Measurements from ENCODE around the gene REST.

Gene REST

DNA sequence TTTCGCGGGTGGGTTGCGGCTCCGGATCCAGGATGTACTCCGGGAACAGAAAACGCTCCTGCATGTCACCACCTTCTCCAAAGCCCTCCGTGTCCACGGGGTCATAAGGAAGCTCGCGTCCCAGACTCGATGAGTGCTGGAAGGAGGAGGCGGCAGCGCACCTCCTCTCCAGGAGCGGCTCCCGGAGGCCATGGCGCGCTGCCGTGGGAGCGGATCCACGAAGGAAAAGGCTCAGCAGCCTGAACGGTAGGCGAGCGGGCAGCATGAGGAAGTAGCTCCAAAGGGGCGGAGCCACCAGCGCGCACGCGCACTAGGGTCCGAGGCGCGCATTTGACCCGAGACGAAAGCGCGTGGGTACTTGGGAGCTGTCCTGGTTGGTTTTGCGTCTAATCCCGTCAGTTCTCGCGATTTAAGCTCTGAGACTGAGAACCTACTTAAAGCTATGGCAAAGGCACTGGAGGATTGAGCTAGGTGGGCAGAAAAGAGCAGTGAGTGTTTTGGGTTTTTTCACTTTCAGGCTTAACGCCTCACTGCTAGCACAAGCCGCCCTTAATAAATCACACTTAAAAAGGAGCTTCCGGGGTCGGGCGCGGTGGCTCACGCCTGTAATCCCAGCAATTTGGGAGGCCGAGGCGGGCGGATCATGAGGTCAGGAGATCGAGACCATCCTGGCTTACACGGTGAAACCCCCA is 69.8 kb downstream of the REST start, which contains the start of gene NOA1:
NOA1 (minus strand) TSS at position 286 of the 692 bp plus-strand sequence; CDS start at position 265, 21 bp downstream.
- no peak for FAIRE-seq

DNA sequence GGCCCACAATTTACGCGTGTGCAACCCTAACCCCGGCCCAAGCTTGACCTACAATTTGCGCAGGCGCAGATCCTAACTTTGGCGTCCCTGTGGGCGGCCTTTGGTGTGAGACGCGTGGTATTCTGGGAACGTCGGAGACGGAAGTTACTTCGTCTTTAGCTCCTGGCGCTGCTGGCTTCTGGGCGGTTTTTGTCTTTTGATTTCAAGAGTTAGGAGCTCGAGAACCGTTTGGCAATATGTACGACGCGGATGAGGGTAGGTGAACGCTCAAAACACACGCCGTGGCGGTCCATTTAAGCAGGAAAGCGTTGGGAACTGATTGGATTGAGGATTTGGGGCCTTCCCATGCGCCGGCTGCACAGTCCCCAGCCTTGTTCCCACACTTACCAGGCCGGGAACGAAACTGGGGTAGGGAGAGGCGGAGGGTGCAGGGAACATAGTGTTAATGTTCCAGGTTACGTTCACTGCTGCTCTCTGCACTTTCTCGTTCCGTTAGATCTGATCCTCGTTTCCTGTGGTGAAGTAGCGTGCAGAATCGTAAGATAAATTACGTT is 71.1 kb downstream of the REST start, which contains the start of gene POLR2B:
POLR2B (plus strand) TSS at position 147 of the 554 bp plus-strand sequence; CDS start at position 237, 90 bp downstream.
- no peak for FAIRE-seq

DNA sequence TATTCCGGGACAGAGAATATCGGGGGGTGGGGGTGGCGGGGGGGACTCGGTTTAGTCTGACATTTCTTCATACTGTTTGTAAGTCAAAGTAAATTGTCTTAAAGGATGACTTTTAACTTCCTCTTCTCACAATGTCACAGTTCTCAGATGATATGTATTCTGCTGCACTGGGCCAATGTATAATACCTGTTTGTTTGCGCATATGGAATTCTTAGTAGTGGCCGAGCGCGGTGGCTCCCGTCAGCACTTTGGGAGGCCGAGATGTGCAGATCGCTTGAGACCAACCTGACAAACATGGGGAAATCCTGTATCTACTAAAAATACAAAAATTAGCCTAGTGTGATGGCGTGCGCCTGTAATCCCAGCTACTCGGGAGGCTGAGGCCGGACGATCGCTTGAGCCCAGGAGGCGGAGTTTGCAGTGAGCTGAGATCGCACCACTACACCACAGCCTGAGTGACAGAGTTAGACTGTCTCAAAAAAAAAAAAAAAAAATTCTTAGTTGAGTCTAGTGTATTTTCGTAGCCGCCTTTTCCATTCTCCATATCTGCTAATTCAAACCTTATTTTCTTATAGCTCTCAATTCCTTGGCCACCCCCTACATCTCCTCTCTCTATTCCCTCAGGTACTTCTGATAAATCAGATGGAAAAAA is 71.8 kb downstream of the REST start:
- no peak for FAIRE-seq

DNA sequence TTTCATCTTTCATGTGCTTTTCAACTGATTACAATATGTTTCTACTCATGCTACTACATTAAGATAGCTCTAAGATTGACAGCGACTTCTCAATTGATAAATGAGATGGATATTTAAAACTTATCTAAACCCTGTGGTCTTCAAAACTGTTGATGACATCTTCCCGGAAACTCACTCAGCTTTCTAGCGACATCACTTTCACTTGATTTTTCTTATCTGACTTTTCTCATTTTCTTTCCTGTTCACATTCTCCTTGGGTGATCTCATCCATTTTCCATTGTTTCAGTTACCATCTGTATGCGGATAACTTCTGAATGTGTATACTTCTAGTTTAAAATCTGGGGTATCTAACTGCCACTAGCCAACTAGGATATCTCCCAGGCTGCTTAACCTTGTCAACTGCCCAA is 74.1 kb downstream of the REST start:
- no peak for FAIRE-seq

DNA sequence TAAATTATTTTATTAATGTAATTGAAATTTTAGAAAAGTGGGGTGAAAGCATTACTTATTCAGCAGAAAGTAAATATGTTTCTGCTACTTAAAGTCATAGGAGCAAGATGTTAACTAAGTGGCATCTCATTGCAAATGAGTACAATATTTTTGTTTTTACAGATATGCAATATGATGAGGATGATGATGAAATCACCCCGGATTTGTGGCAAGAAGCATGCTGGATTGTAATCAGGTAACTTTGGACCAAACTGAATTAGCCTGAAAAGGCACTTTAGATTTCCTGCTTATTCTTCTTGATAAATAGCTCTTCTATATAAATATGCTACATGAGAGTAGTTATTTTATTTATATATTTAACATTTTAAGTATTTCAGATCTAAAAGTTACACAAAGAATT is 78.5 kb downstream of the REST start:
- FAIRE-seq, result no peak

DNA sequence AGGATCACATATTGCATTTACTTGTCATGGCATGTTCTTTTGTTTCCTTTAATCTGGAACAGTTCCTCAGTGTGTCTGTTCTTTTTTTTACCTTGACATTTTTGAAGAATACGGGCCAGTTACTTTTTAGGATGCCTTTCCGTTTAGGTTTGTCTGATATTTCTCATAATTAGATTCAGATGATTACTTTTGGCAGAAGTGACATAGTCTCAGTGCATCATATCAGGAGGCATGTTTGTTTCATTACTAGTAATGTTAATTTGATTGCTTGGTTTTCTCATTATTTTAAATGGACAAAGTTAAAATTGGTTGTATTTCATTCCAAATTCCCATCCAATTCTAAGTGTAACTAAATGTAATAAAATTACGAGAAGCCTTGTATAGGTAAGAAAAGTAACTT is 79.3 kb downstream of the REST start:
- FAIRE-seq, result no peak

DNA sequence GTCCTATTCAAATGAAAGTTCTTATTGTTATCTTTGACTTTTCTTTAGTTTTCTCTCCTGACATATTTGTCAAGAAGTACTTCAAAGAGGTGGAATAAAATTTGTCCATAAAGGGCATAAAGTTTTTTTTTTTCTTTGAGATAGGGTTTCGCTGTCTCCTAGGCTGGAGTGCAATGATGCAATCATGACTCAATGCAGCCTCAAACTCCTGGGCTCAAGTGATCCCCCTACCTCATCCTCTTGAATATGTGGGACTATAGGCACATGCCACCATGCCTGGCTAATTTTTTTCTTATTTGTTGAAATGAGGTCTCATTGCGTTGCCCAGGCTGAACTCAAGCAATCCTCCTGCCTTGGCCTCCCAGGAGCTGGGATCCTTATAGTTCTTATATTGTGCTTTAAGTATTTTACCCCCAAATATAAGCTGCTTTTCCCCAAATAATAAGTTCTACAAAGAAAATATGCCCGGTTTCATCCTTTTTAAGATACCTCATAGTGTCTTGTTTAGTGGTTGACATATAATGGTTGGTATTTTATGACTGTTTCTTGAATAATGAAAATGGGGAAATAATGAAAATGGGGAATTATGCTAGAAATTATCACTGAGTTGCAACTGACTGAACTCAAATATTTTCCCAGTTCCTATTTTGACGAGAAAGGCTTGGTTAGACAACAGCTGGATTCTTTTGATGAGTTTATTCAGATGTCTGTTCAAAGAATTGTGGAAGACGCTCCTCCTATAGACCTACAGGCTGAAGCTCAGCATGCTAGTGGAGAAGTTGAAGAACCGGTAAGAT is 82.6 kb downstream of the REST start:
- no peak for FAIRE-seq

DNA sequence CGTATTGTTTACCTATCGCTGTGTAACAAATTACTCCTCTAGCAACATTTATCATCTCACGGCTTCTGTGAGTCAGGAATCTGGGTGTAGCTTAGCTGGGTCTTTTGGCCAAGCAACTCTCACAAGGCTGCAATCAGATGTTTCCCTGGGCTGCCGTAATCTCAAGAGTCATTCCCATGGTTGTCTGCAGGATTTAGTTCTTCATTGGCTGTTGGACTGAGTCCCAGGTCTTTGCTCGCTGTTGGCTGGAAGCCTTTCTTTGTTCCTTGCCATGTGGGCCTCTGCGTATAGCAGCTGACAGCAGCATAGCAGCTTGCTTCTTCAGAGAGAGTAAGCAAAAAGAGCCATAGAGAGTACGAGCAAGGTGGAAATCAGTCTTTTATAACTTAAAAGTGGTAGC is 87.8 kb downstream of the REST start:
- FAIRE-seq, result no peak

DNA sequence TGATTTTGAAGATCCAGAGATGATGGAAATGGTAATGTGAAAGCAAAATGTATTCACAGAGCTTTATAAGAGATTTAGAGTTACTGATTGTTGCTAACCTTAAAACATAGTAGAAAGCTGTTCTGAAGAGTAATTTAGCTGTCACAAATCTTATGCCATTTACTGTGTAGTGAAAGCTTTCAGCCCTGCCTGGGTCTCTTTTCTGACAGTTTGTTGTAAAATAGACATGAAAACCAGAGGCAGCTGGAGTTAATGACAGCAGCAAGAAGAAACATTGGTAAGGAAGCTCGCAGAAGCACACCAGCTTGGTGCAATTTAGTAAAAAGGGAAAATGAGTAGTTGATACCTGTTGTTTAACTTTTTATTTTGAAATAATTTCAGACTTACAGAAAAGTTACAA is 92.1 kb downstream of the REST start:
- no peak for FAIRE-seq

DNA sequence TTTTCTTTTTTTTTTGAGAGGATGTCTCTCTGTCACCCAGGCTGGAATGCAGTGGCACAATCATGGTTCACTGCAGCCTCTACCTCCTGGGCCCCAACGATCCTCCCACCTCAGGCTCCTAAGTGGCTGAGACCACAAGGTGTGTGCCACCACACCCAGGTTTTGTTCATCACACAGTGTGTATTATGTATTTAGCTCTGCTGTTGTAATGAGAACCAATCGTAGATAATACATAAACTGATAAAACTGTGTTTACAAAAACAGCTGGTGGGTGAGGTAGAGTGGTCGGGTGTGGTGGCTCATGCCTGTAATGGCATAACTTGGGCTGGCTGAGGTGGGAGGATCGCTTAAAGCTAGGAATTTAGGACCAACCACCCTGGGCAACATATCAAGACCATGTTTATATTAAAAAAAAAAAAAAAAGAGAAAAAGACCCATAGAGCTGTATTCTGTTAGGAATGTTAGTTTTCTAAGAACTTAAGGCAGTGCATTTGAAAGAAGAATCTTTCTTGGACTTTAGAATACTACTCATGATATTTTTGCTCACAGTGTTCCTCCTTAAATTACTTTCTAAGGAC is 105.9 kb downstream of the REST start:
- no peak for FAIRE-seq
